SKM-1 treated with dmso at 0.1 percent for 144 hours (cell line): ENCODE results near the gene RERGL.
"Not testable (repeated sequence)": the region's sequence is repeated elsewhere in the genome, so short reads cannot be mapped to it uniquely, and the experiment has no call there.

ENCODE experiments used
- DNase-seq: peaks from one replicate; lab custom pipeline; 2025; ENCODE audit not compliant: unreplicated experiment; lab: John Stamatoyannopoulos, UW

Gene RERGL, protein sequence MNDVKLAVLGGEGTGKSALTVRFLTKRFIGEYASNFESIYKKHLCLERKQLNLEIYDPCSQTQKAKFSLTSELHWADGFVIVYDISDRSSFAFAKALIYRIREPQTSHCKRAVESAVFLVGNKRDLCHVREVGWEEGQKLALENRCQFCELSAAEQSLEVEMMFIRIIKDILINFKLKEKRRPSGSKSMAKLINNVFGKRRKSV

DNA sequence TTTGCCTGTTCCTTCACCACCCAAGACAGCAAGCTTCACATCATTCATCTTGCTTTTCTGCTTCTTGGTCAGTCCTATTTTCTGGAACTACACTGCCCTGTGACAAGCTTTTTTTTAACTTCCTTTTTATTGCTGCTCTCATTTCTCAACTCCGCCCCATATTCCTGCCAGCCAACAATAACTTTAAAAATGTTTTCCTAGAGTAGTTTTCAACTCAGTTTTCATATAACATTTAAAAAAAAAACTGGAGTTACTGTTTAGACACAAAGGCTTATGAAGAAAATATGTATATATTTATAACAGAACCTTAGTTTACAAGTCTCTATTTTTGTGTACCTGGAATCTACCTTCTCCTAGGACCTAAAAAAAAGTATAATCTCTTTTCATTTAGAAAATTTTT lies at the start of gene RERGL:
TSS of gene RERGL (minus strand) at position 101 of the 400 bp plus-strand sequence. CDS start at position 48, 53 bp downstream.
- no peak for DNase-seq

DNA sequence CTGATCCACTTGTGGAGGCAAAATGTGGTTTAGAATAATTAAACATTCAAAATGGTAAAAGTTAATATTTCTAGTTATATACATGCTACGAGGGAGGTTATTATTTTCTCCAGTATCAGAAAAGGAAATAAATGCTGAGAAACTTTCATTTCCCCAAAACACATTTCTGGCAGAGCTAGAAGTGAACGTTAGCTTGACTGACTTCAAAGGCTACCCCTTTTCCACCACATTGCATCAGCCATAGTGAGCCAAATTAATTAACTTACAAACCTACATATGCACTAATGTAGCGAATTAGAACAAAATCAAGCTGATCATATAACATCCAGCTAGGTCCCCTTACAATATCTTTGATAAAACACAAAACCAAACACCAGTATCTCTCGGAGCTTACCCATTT lies 49.3 kb upstream of the RERGL start:
- DNase-seq, result no peak

DNA sequence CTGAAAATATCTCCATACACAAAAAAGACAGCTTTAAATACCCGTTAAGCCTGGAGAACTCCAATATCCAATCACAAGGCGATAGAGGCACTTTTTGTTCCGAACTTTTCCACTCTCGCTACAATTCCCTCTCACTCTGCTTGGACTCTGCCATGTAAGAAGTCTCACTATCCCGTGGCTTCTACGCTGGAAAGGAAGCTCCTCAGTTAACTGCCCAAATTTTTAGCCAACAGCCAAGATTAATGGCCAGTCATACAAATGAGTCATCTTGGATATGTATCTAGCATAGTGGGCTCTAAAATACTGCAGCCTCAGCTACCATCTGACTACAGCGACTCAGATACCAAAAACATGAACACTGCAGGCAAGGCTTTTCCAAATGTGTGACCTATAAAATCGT lies 45.5 kb upstream of the RERGL start:
- no peak for DNase-seq

DNA sequence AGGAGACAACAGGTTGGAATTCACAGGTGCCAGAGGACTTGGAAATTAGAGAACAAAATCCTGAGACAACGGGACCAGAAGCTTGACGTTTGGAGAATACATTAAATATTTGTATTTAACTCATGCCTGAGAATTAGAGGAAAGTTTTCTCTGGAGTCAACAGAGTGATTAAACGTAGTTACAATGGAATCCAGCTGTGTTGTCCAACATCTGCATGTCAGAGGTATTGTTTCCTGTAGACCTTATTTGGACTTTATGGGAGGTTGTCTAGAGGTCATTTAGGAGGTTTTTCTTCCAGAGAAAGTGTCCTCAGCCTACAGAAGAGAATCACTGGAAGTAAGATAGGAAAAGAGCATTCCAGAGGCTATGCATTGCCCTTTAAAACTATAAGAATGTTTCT lies 45.1 kb upstream of the RERGL start:
- no peak for DNase-seq

DNA sequence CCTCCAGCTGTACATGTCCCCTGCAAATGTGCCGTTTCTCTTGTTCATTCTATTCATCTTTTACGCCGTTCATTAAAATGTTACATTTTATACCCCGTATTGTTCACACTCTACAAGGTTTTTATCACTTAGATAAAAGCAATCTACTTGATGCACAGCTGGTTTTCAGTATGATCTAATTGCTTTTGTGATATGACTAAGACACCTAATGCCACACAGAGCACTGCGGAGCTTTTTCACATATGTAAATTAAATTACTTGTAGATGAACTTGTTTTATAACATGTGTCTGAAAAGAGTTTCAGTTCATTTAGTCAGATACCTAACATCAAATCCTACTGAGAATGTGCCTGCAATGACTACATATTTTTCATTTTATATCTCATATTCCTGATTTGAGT lies 40.9 kb upstream of the RERGL start:
- no peak for DNase-seq

DNA sequence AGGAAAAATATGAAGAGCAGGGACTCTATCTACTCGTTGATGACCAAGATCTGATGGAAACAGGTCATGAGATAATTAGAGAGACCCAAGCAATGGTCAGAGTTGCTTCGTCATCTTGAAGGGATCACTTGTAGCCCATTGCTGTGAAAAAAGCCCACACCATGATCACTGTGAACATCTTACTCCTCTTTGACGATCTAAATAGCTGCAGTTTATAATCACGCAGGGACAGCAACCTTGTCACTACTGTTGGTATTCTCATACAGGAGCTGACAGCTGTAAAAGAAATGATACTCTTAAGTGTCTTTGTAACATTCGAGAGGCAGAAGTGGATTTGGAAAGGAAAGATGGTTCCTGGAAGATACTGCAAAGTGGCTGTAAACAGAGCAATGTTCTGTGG lies 33.7 kb upstream of the RERGL start:
- DNase-seq, result no peak

DNA sequence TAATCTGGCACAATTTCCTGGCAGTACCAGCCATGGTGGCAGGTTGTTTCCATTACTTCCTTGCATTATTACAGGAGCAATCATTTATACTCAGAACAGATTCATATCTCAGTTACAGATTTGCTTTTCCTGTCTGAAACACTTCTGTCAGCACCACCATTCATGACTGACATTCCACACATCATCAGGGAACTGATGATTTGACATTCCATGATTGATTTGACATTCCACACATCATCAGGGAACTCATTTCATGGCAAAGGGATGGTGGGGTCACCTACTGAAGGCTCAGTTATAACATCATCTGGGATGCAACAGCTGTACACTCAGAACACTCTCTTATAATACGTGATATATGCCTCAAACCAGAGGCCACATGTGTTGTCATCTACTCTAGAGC lies 30.9 kb upstream of the RERGL start:
- DNase-seq, result no peak

DNA sequence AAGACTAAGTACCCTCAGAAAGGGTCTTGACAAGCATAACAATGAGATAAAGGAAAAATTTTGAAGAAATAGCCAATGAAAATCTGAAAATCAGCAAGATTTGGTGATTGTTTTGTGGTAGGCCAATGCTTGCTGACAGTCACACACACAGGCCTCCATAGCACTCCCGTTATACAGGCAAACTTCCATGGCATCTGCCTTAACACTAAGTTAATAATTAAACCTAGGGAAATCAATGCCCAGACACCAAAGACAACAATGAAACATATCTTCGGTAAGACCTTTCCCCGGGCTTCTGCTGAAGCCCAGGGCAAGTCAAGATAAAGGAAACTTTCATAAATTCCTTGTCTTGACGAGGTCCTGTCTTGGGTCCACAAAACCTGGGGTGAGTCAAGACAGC lies 18.6 kb upstream of the RERGL start:
- DNase-seq, result no peak

DNA sequence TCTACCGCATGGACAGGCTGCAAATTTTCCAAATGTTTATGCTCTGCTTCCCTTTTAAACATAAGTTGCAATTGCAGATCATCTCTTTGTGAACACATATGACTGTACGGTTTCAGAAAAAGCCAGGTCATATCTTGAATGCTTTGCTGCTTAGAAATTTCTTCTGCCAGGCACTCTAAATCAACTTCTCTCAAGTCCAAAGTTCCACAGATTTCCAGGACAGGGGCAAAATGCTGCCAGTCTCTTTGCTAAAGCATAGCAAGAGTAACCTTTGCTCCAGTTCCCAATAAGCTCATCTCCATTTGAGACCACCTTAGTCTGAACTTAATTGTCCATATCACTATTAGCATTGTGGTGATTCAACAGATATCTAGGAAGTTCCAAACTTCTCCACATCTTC lies 13.6 kb upstream of the RERGL start:
- DNase-seq, result no peak

DNA sequence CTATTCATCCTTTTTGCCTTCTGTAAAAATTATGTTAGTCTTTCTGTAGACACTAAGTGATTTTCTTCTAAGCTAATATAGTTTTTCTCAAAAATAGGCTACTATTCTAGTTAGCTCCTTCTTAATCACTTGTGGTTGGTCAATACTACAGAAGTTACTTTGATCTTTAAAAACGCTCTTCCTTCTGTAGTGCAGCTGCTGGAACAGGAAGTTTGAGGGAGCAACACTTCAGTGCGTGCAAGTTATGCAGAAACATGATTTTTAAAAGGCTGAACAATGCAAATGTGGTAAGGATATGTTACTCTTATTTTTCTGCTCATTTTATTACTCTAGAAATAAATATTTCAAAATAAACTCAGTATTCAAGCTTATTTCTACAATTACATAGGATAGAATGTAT lies 11.1 kb upstream of the RERGL start:
- DNase-seq, result peak; percentile 0

DNA sequence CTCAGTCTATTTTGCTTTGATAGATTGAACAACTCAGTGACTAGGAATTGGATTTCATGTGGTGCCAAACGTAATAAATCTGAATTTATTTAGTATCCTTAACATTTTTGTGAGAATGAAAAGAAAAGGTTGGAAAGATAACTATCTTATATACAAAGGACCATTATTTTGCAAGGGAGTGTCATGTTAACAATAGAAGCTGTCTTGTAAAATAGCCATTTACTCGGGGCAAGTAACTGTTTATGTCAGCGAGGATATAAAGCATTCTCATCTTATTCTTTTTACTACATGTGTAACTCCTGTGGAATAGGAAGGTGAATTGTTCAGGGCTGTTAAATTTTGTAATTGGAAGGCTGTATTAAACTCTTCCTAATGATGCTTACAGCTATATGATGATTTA lies 5.9 kb downstream of the RERGL start:
- DNase-seq, result no peak

DNA sequence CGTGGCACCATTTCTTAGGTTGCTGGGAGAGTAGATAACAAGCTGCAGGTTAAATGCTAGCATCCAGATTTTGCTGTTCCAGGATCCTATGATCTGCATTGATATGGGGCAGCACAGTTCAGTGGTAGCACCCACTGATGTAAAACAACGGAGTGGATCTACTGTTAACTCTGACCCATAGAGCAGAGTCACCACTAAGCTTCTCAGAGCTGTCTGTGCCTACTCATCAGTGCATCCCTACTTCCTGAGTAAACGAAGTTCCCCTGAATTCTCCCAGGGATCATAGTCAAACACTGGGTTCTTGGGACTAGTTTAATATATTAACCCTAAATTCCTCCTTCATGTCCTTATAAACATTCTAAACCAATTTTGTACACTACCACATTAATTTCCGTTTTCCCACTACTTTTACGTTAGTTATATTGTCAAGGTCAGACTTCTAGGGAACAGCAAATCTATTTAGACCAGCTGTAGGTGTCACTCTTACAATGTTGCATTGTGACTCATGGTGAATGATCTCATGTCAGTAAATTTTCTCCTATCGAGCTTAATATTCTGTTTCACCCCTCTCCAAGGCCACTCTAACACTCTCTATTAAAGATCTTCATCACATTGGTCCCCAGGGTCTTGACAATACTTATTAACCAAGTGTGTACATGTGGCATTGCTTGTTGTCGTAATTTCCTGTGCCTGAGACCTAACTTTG lies 10.3 kb downstream of the RERGL start:
- no peak for DNase-seq

DNA sequence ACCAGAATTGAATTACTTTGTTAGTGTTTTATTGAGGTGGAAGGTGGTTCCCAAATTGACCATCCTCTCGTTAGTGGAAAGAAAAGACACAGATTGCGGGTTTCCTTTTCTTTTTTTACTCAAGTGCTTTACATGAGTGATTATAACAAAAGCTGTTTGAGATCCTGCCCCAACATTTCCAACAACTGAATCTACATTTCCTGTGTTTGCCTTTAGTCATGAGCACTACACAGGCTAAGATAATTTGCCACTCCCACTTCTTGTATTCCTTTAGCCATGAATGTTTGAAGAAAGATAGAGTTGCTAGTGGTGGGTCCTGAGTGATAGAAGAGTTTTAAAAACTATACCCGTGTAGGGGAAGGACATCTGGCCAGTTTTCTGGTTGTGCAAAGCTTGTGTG lies 16.0 kb downstream of the RERGL start:
- DNase-seq, result no peak

DNA sequence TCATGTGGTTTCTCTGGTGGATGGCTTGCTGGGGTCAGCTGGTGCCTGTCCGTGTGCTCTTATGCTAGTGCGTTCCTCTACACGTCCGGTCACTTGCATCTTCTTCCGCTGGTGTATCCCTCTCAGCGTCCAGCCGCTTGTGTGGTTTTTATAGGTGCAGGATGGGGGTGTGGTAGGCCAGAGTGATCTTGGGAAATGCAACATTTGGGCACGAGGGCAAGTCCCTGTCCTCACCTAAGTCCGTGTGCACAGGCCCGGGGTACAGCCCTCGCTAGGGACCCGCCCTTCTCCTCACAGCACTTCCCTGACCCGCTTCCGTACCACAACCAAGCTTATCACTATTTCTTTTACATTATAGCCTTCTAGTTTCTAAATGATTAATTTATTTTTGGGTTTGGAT lies 17.3 kb downstream of the RERGL start:
- no peak for DNase-seq

DNA sequence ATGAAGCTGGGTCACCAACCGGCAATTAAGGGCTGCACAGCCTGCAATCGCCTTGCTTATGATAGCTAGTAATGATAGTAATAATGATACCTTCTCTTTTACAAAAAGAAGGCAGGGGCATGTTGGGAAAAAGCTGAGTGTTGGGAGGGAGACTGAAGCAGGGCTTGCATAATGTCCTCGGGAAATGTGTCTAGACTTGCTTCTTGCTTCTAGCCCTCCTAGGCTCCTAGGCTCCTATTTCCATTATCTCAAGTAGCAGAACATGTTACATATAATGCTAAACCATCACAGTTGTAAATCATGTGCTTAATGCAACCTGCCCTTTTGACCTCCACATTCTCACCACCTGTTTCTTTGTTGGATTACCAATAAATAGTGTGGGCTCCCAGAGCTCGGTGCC lies 18.7 kb downstream of the RERGL start:
- no peak for DNase-seq

DNA sequence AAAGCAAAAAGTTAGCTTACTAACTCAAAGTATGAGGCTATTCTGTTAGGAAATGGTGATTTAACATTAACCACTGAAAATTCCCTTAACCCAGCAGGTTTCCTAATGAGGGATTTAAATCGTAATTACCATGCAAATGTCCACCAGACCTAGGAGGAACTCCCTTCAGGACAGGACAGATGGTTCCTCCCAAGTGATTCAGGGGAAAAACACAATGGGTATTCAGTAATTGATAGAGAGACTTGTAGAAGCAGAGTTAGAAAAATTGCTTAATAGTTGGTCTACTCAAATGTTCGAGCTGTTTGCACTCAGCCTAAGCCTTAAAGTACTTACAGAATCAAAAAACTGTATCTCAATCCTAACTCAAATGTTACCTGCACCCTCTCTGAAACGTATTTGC lies 21.6 kb downstream of the RERGL start:
- no peak for DNase-seq

DNA sequence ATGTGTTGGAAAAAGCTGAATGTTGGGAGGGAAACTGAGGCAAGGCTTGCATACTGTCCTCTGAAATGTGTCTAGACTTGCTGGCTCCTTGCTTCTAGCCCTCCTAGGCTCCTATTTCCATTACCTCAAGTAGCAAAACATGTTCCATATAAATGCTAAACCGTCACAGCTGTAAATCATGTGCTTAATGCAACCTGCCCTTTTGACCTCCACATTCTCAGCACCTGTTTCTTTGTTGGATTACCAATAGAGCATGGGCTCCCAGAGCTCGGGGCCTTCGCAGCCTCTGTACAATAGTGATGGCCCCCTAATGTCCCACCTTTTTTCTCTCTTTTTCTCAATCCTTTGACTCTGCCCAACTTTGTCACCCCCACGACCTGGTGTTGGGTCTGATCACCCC lies 23.3 kb downstream of the RERGL start:
- no peak for DNase-seq

DNA sequence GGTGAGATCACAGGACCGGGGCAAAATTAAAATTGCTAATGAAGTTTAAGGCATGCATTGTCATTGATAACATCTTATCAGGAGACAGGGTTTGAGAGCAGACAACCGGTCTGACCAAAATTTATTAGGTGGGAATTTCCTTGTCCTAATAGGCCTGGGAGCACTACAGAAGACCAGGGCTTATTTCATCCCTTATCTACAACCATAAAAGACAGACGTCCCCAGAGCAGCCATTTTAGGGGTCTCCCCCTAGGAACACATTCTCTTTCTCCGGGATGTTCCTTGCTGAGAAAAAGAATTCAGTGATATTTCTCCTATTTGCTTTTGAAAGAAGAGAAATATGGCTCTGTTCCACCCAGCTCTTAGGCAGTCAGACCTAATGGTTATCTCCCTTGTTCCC lies 27.1 kb downstream of the RERGL start:
- not testable (repeated sequence) for DNase-seq

DNA sequence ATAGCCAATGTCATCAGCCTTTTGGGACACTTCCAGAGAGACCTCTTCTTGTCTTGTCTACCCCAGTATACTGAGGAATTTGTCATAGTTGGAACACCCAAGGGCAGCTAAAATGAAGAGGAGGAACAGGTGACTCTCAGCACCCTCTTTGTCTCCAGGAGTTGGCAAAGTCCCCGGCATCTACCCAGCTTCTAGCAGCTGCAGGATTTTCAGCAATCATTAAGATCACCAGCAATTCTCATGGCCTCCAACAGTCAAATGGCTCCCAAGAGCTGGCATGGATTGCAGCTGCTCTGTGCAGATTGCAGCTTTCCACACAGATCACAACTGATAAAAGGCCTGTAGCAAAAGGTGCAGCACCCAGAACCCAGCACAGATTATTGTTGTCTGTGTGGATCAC lies 32.9 kb downstream of the RERGL start:
- no peak for DNase-seq

DNA sequence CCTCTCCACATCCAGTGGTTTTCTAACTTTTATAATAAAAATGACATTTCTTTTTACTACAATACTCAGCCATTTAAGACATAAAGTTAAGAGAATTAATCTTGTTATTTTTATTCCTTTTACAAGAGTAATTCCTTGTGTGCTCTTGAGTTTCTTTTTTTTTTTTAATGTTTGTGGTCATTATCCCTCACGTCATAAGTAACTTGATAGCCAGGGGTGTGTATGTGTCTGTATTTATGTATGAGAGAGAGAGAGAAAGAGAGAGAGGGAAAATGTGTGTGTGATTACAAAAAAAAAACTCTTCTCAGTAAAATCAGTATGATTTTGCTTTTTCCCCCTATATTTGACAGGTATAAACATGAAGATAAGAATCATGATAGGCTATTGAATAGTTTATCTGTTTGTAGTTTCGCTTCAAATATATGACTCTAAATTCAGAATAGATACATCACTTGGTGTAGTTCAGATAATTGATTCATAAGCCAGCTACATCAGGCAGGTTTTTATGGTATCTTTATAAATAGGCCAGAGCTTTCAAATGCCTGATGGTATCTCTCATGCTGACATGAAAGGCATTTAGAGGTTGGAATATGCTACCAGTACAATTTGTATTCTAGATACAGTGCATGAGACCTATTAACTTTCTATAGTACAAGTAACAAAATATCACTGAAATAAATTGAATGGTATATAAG lies 34.9 kb downstream of the RERGL start:
- DNase-seq, result no peak

DNA sequence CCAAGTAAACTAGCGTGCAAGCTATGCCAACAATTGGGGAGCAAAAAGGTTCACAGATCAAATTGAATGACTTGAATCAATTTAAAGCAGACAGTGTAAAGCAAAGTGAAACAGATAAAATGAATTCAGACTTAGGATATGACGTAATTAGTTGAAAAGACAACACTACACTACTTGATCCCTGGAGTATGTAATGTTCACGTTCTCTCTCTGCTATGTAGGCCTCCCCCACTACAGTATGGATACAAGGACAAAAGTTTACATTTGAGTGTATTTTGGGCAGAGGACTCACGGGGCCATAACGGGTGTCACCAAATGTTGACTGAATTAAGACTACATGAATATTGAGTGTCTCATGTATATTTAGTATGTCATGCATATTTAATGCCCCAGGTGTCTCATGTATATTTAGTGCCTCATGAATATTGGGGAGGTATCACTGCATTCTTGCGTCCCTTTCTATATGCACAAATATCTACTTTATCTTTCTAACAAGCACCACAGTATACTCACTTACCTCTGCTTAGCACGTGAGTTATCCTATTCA lies 44.5 kb downstream of the RERGL start:
- no peak for DNase-seq

DNA sequence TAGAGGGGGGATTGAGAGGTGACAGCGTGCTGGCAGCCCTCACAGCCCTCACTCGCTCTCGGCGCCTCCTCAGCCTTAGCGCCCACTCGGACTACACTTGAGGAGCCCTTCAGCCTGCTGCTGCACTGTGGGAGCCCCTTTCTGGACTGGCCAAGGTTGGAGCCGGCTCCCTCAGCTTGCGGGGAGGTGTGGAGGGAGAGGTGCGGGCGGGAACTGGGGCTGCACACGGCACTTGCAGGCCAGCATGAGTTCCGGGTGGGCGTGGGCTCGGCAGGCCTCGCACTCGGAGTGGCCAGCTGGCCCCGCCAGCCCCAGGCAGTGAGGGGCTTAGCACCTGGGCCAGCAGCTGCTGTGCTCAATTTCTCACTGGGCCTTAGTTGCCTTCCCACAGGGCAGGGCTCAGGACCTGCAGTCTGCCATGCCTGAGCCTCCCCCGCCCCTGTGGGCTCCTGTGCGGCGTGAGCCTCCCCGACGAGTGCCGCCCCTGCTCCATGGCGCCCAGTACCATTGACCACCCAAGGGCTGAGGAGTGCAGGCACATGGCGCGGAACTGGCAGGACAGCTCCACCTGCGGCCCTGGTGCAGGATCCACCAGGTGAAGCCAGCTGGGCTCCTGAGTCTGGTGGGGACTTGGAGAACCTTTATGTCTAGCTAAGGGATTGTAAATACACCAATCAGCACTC lies 49.8 kb downstream of the RERGL start:
- DNase-seq, result not testable (repeated sequence)
